ENCODE data around the gene SPR. TPM values are rescaled to one million over a fixed set of nuclear protein-coding genes. Genes with fewer than 3 reads are reported as not detected.

Gene SPR
- total and polyA plus RNA-seq, 9 of the 15 experiments (the other 6 are each of a cell fraction or from before 2014, with no cell fraction given) = 7.7 to 38.3 (median 26.3) TPM

DNA sequence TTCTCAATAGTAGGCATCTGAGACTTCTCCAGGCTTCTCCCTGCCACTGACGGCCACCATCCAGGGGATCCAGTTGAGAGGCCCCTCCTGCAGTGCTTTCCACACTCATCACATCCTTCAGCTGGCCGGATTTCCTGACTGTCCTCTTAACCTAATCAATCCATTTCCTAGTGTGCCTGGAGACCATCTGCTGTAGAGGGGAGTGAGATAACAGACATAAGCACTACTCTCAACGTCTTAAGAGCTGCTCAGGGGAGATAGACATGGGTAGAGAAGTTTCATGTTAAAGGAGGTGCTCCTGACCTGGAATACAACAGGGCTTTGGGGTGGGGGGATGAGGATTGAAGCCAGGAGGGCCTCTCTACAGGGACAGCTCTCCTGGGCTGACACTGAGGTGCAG, 14.2 kb downstream of the SPR start (continued):
- TF ChIP-seq, protein P1, sequence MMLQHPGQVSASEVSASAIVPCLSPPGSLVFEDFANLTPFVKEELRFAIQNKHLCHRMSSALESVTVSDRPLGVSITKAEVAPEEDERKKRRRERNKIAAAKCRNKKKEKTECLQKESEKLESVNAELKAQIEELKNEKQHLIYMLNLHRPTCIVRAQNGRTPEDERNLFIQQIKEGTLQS (IDR thresholded peaks at IDR 0.05) = no peak
- TF ChIP-seq, protein P1 (CRISPR knock-in tag; conservative IDR thresholded peaks at IDR 0.05) = no peak
- peak; percentile 90 for TF ChIP-seq TAL1 (IDR thresholded peaks at IDR 0.05)
- TF ChIP-seq CC2D1A (IDR thresholded peaks at IDR 0.05) = peak; percentile 48; the same call in 1 of the 2 replicates
- TF ChIP-seq ARID1B (IDR thresholded peaks at IDR 0.05) = peak; percentile 93
- peak; percentile 91 for TF ChIP-seq NCOR1 (IDR thresholded peaks at IDR 0.05)
- no peak for TF ChIP-seq U2AF2 (optimal IDR thresholded peaks at IDR 0.05; ENCODE audit: low read depth, low read length)
- peak; percentile 94 for TF ChIP-seq GATA2 (CRISPR knock-in tag; IDR thresholded peaks at IDR 0.05)
- TF ChIP-seq SLC30A9 (CRISPR knock-in tag; IDR thresholded peaks at IDR 0.05) = no peak
- peak; percentile 94 for TF ChIP-seq TCF3 (CRISPR knock-in tag; IDR thresholded peaks at IDR 0.05)
- TF ChIP-seq ZNF79 (CRISPR knock-in tag; IDR thresholded peaks at IDR 0.05; ENCODE audit: low read depth) = no peak
- TF ChIP-seq SMARCA5 (IDR thresholded peaks at IDR 0.05) = no peak
- peak; percentile 15 for TF ChIP-seq MEIS2 (IDR thresholded peaks at IDR 0.05; ENCODE audit: partially characterized antibody)
- TF ChIP-seq KLF10 (CRISPR knock-in tag; IDR thresholded peaks at IDR 0.05) = no peak
- peak; percentile 70 for TF ChIP-seq FOXM1 (IDR thresholded peaks at IDR 0.05; ENCODE audit: low read depth)
- no peak for TF ChIP-seq FOXM1 (CRISPR knock-in tag; IDR thresholded peaks at IDR 0.05; ENCODE audit: low read depth)
- no peak for TF ChIP-seq KLF13 (tag; IDR thresholded peaks at IDR 0.05; ENCODE audit: borderline replicate concordance, low read depth)
- TF ChIP-seq, protein P2, sequence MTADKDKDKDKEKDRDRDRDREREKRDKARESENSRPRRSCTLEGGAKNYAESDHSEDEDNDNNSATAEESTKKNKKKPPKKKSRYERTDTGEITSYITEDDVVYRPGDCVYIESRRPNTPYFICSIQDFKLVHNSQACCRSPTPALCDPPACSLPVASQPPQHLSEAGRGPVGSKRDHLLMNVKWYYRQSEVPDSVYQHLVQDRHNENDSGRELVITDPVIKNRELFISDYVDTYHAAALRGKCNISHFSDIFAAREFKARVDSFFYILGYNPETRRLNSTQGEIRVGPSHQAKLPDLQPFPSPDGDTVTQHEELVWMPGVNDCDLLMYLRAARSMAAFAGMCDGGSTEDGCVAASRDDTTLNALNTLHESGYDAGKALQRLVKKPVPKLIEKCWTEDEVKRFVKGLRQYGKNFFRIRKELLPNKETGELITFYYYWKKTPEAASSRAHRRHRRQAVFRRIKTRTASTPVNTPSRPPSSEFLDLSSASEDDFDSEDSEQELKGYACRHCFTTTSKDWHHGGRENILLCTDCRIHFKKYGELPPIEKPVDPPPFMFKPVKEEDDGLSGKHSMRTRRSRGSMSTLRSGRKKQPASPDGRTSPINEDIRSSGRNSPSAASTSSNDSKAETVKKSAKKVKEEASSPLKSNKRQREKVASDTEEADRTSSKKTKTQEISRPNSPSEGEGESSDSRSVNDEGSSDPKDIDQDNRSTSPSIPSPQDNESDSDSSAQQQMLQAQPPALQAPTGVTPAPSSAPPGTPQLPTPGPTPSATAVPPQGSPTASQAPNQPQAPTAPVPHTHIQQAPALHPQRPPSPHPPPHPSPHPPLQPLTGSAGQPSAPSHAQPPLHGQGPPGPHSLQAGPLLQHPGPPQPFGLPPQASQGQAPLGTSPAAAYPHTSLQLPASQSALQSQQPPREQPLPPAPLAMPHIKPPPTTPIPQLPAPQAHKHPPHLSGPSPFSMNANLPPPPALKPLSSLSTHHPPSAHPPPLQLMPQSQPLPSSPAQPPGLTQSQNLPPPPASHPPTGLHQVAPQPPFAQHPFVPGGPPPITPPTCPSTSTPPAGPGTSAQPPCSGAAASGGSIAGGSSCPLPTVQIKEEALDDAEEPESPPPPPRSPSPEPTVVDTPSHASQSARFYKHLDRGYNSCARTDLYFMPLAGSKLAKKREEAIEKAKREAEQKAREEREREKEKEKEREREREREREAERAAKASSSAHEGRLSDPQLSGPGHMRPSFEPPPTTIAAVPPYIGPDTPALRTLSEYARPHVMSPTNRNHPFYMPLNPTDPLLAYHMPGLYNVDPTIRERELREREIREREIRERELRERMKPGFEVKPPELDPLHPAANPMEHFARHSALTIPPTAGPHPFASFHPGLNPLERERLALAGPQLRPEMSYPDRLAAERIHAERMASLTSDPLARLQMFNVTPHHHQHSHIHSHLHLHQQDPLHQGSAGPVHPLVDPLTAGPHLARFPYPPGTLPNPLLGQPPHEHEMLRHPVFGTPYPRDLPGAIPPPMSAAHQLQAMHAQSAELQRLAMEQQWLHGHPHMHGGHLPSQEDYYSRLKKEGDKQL (CRISPR knock-in tag; IDR thresholded peaks at IDR 0.05; ENCODE audit: borderline replicate concordance) = no peak
- TF ChIP-seq ZFP1 (CRISPR knock-in tag; IDR thresholded peaks at IDR 0.05) = no peak
- TF ChIP-seq SUPT5H (IDR thresholded peaks at IDR 0.05) = no peak
- peak; percentile 89 for TF ChIP-seq STAT5A (IDR thresholded peaks at IDR 0.05; ENCODE audit: borderline replicate concordance, low read length)
- no peak for TF ChIP-seq TBL1XR1 (IDR thresholded peaks at IDR 0.05; ENCODE audit: low read length in 2 of 2)
- TF ChIP-seq L3MBTL2 (IDR thresholded peaks at IDR 0.05) = no peak
- TF ChIP-seq ZFP30 (CRISPR knock-in tag; IDR thresholded peaks at IDR 0.05; ENCODE audit: borderline replicate concordance) = no peak
- peak; percentile 74 for TF ChIP-seq MTA2 (IDR thresholded peaks at IDR 0.05; ENCODE audit: low read depth)
- TF ChIP-seq ATF1 (CRISPR knock-in tag; IDR thresholded peaks at IDR 0.05) = no peak
- peak; percentile 30; the same call in 1 of the 2 replicates for TF ChIP-seq ATF1 (tag; IDR thresholded peaks at IDR 0.05)
- TF ChIP-seq SMAD4 (CRISPR knock-in tag; conservative IDR thresholded peaks at IDR 0.05) = peak; percentile 76; the same call in 1 of the 2 replicates
- peak; percentile 35; the same call in 1 of the 2 replicates for TF ChIP-seq ZBTB7A (IDR thresholded peaks at IDR 0.05; ENCODE audit: borderline replicate concordance, control insufficient read depth, low read depth, low read length)

All from K562 (cell line).